Neural progenitor cell (in vitro differentiated cells): Measurements from ENCODE around the gene MCF2L2. TPM values are rescaled to one million over a fixed set of nuclear protein-coding genes. Genes with fewer than 3 reads are reported as not detected.

Experiments used
- DNase-seq: peaks from one replicate; pipeline ENCODE4 v3.0.0-alpha.2; 2016; ENCODE audit warnings: low spot score
- H2AFZ ChIP-seq: fragments of 200-600 bp; sonication (generic); replicated peaks from 2 replicates; pipeline ENCODE4 v1.6.1; 2016; ENCODE audit warnings: antibody characterized with exemption
- H3F3A ChIP-seq: fragments of 200-600 bp; sonication (generic); 2 replicates; pipeline ENCODE4 v1.6.1; 2016; ENCODE audit warnings: antibody characterized with exemption, low read depth
- H3K27ac ChIP-seq: fragments of 200-600 bp; sonication (generic); 2 replicates; pipeline ENCODE4 v1.5.1; 2016; ENCODE audit warnings: mild to moderate bottlenecking
- H3K27me3 ChIP-seq: fragments of 200-600 bp; sonication (generic); 2 replicates; pipeline ENCODE4 v1.6.1; 2016; ENCODE audit warnings: mild to moderate bottlenecking, moderate library complexity
- H3K36me3 ChIP-seq: fragments of 200-600 bp; sonication (generic); 2 replicates; pipeline ENCODE4 v1.5.1; 2016
- H3K4me1 ChIP-seq: fragments of 200-600 bp; sonication (generic); 2 replicates; pipeline ENCODE4 v1.6.1; 2016; ENCODE audit warnings: mixed run types
- H3K4me2 ChIP-seq: fragments of 200-600 bp; sonication (generic); 2 replicates; pipeline ENCODE4 v1.6.1; 2016
- H3K4me3 ChIP-seq: fragments of 200-600 bp; sonication (generic); 2 replicates; pipeline ENCODE4 v1.5.1; 2016
- H3K79me2 ChIP-seq: fragments of 200-600 bp; sonication (generic); 2 replicates; pipeline ENCODE4 v1.6.1; 2016; ENCODE audit warnings: low read depth
- H3K9ac ChIP-seq: fragments of 200-600 bp; sonication (generic); 2 replicates; pipeline ENCODE4 v1.6.1; 2016
- H3K9me3 ChIP-seq: fragments of 200-600 bp; sonication (generic); 2 replicates; pipeline ENCODE4 v1.5.1; 2016; ENCODE audit warnings: low read depth
- H4K20me1 ChIP-seq: fragments of 200-600 bp; sonication (generic); 2 replicates; pipeline ENCODE4 v1.6.1; 2016; ENCODE audit warnings: low read depth
- H3K27ac Mint-ChIP-seq: 3 replicates; pipeline ENCODE4 v1.8.0; 2021; ENCODE audit warnings: mixed read lengths
- H3K27me3 Mint-ChIP-seq: 2 replicates; pipeline ENCODE4 v1.8.0; 2022; ENCODE audit warnings: low read depth, mild to moderate bottlenecking, inconsistent platforms, moderate library complexity, mixed read lengths; ENCODE audit not compliant: insufficient read depth
- H3K36me3 Mint-ChIP-seq: 3 replicates; pipeline ENCODE4 v1.8.0; 2021; ENCODE audit warnings: mixed read lengths
- H3K4me1 Mint-ChIP-seq: 3 replicates; pipeline ENCODE4 v1.8.0; 2021; ENCODE audit warnings: mixed read lengths
- H3K4me3 Mint-ChIP-seq: 3 replicates; pipeline ENCODE4 v1.8.0; 2021; ENCODE audit warnings: mild to moderate bottlenecking, moderate library complexity, mixed read lengths
- H3K9me3 Mint-ChIP-seq: 3 replicates; pipeline ENCODE4 v1.8.0; 2020; ENCODE audit warnings: mixed read lengths
- CTCF ChIP-seq: fragments of 200-600 bp; sonication (generic); IDR thresholded peaks from 2 replicates; pipeline ENCODE4 v1.5.1; 2017; ENCODE audit warnings: antibody characterized with exemption, mild to moderate bottlenecking
- EZH2 ChIP-seq: fragments of 200-600 bp; sonication (generic); IDR thresholded peaks from 2 replicates; pipeline ENCODE4 v1.6.1; 2017; ENCODE audit warnings: antibody characterized with exemption, mild to moderate bottlenecking, moderate library complexity
- EZH2phosphoT487 ChIP-seq: fragments of 200-600 bp; sonication (generic); IDR thresholded peaks from 2 replicates; pipeline ENCODE4 v1.6.1; 2017; ENCODE audit warnings: antibody characterized with exemption
- total RNA-seq: library from RNA; depleted of rRNA; stranded (reverse); fragments of >200 nt; gene quantifications from 2 replicates; pipeline ENCODE4 v1.2.3, GENCODE V29; 2015; ENCODE audit warnings: low replicate concordance

The MCF2L2 gene
- total RNA-seq, 1 donor from 2014 or later = 11.1 TPM

- no peak overlapping the region for H3K27ac ChIP-seq
- peaks cover 5% of the 10 kb centered on the region for H3K4me1 ChIP-seq
- H3K9me3 ChIP-seq = no peaks in the 10 kb centered on the region
- H3K36me3 ChIP-seq = no peaks in the 10 kb centered on the region
- no peak overlapping the region for H3K4me3 Mint-ChIP-seq
- no peak overlapping the region for H2AFZ ChIP-seq
- no peak overlapping the region for H3K4me3 ChIP-seq
- no peaks in the 10 kb centered on the region for H3K79me2 ChIP-seq
- H3K27ac Mint-ChIP-seq = peak overlapping the region; percentile 20
- no peaks in the 10 kb centered on the region for H4K20me1 ChIP-seq
- no peaks in the 10 kb centered on the region for H3K36me3 Mint-ChIP-seq
- H3K9ac ChIP-seq = no peak overlapping the region
- H3K4me1 Mint-ChIP-seq = peaks cover 17% of the 10 kb centered on the region
- no peak for DNase-seq
- no peaks in the 10 kb centered on the region for H3K9me3 Mint-ChIP-seq
- no peaks in the 10 kb centered on the region for H3K27me3 Mint-ChIP-seq
- no peaks in the 10 kb centered on the region for H3K27me3 ChIP-seq
- no peak overlapping the region for H3K4me2 ChIP-seq
- TF ChIP-seq CTCF (no peak), EZH2 (no peak), EZH2phosphoT487 (no peak)
- no peaks in the 10 kb centered on the region for H3F3A ChIP-seq
Measured at GRCh38 chr3:183301937-183302580, 126.4 kb downstream of the MCF2L2 start.

- H3K36me3 ChIP-seq = no peaks in the 10 kb centered on the region
- no peak overlapping the region for H3K4me3 ChIP-seq
- H3K27me3 ChIP-seq = no peaks in the 10 kb centered on the region
- no peaks in the 10 kb centered on the region for H3K9me3 Mint-ChIP-seq
- no peak overlapping the region for H3K27ac ChIP-seq
- no peaks in the 10 kb centered on the region for H3K79me2 ChIP-seq
- no peaks in the 10 kb centered on the region for H3K27me3 Mint-ChIP-seq
- peaks cover 5% of the 10 kb centered on the region for H3K4me1 ChIP-seq
- H3K4me1 Mint-ChIP-seq = peaks cover 17% of the 10 kb centered on the region
- H3K9ac ChIP-seq = no peak overlapping the region
- H3K4me2 ChIP-seq = no peak overlapping the region
- H3K36me3 Mint-ChIP-seq = no peaks in the 10 kb centered on the region
- no peaks in the 10 kb centered on the region for H3F3A ChIP-seq
- no peaks in the 10 kb centered on the region for H4K20me1 ChIP-seq
- H2AFZ ChIP-seq = no peak overlapping the region
- no peak for TF ChIP-seq CTCF
- TF ChIP-seq EZH2phosphoT487 = no peak
- no peak for TF ChIP-seq EZH2
- no peaks in the 10 kb centered on the region for H3K9me3 ChIP-seq
- H3K4me3 Mint-ChIP-seq = no peak overlapping the region
- H3K27ac Mint-ChIP-seq = no peak overlapping the region
- no peak for DNase-seq
Measured at GRCh38 chr3:183300996-183301562, 127.3 kb downstream of the MCF2L2 start.

- no peaks in the 10 kb centered on the region for H3K36me3 Mint-ChIP-seq
- Histone ChIP-seq H3K4me3 (no peak overlapping the region), H3K9ac (no peak overlapping the region), H3K27ac (no peak overlapping the region), H3K79me2 (no peaks in the 10 kb centered on the region), H3F3A (no peaks in the 10 kb centered on the region), H3K4me1 (peaks cover 5% of the 10 kb centered on the region), H3K36me3 (no peaks in the 10 kb centered on the region), H3K27me3 (no peaks in the 10 kb centered on the region), H2AFZ (no peak overlapping the region), H3K4me2 (no peak overlapping the region), H3K9me3 (no peaks in the 10 kb centered on the region), H4K20me1 (no peaks in the 10 kb centered on the region)
- H3K27me3 Mint-ChIP-seq = peaks cover 1% of the 10 kb centered on the region
- H3K27ac Mint-ChIP-seq = no peak overlapping the region
- no peaks in the 10 kb centered on the region for H3K9me3 Mint-ChIP-seq
- no peak for DNase-seq
- TF ChIP-seq EZH2phosphoT487 = no peak
- H3K4me3 Mint-ChIP-seq = no peak overlapping the region
- H3K4me1 Mint-ChIP-seq = peaks cover 17% of the 10 kb centered on the region
Measured at GRCh38 chr3:183299976-183300375, 128.4 kb downstream of the MCF2L2 start.

GRCh38 chr3:183298701-183299153 lies 129.7 kb downstream of the MCF2L2 start:
- H3K79me2 ChIP-seq = no peaks in the 10 kb centered on the region
- H3K4me1 ChIP-seq = peaks cover 5% of the 10 kb centered on the region
- no peaks in the 10 kb centered on the region for H3F3A ChIP-seq
- no peak overlapping the region for H2AFZ ChIP-seq
- H3K27ac ChIP-seq = no peak overlapping the region
- H3K27ac Mint-ChIP-seq = peak overlapping the region; percentile 78
- H3K9ac ChIP-seq = no peak overlapping the region
- H3K4me3 ChIP-seq = no peak overlapping the region
- H3K4me2 ChIP-seq = no peak overlapping the region
- H3K9me3 ChIP-seq = no peaks in the 10 kb centered on the region
- peaks cover 17% of the 10 kb centered on the region for H3K4me1 Mint-ChIP-seq
- TF ChIP-seq EZH2phosphoT487 (no peak), EZH2 (no peak), CTCF (no peak)
- H3K4me3 Mint-ChIP-seq = peak overlapping the region; percentile 41
- peak; percentile 15 for DNase-seq
- H3K36me3 Mint-ChIP-seq = no peaks in the 10 kb centered on the region
- no peaks in the 10 kb centered on the region for H3K36me3 ChIP-seq
- no peaks in the 10 kb centered on the region for H3K27me3 ChIP-seq
- peaks cover 2% of the 10 kb centered on the region for H3K27me3 Mint-ChIP-seq
- H3K9me3 Mint-ChIP-seq = no peaks in the 10 kb centered on the region
- no peaks in the 10 kb centered on the region for H4K20me1 ChIP-seq
